Ishikawa (cell line): ENCODE measurements around the gene CUEDC1.

Source experiments
- CREB1 ChIP-seq: IDR thresholded peaks from 2 replicates; pipeline ENCODE4 v1.6.1; 2012; ENCODE audit warnings: low read depth
- EGR1 ChIP-seq: IDR thresholded peaks from 2 replicates; pipeline ENCODE4 v1.6.1; 2012
- EP300 ChIP-seq: IDR thresholded peaks from 2 replicates; pipeline ENCODE4 v1.6.1; 2012; ENCODE audit warnings: borderline replicate concordance
- FOXM1 ChIP-seq: IDR thresholded peaks from 2 replicates; pipeline ENCODE4 v1.6.1; 2012; ENCODE audit warnings: low read depth, borderline replicate concordance
- NFIC ChIP-seq: IDR thresholded peaks from 2 replicates; pipeline ENCODE4 v1.6.1; 2012
- RAD21 ChIP-seq: IDR thresholded peaks from 2 replicates; pipeline ENCODE4 v1.6.1; 2012; ENCODE audit warnings: low read depth
- TAF1 ChIP-seq: IDR thresholded peaks from 2 replicates; pipeline ENCODE4 v1.6.1; 2012; ENCODE audit warnings: low read depth, mild to moderate bottlenecking
- TCF12 ChIP-seq: IDR thresholded peaks from 2 replicates; pipeline ENCODE4 v1.6.1; 2012; ENCODE audit warnings: low read depth
- TEAD4 ChIP-seq: IDR thresholded peaks from 2 replicates; pipeline ENCODE4 v1.6.1; 2012
- YY1 ChIP-seq: IDR thresholded peaks from 2 replicates; pipeline ENCODE4 v1.6.1; 2012; ENCODE audit warnings: low read depth
- ZBTB7A ChIP-seq: IDR thresholded peaks from 2 replicates; pipeline ENCODE4 v1.6.1; 2012; ENCODE audit warnings: low read depth
- TF ChIP-seq, protein P1 (sequence below): IDR thresholded peaks from 2 replicates; pipeline ENCODE4 v1.6.1; 2012; ENCODE audit warnings: low read depth, mild to moderate bottlenecking
- TF ChIP-seq, protein P2 (sequence below): IDR thresholded peaks from 2 replicates; pipeline ENCODE4 v1.6.1; 2012
- TF ChIP-seq, protein P3 (sequence below): IDR thresholded peaks from 2 replicates; pipeline ENCODE4 v1.6.1; 2012

DNA sequence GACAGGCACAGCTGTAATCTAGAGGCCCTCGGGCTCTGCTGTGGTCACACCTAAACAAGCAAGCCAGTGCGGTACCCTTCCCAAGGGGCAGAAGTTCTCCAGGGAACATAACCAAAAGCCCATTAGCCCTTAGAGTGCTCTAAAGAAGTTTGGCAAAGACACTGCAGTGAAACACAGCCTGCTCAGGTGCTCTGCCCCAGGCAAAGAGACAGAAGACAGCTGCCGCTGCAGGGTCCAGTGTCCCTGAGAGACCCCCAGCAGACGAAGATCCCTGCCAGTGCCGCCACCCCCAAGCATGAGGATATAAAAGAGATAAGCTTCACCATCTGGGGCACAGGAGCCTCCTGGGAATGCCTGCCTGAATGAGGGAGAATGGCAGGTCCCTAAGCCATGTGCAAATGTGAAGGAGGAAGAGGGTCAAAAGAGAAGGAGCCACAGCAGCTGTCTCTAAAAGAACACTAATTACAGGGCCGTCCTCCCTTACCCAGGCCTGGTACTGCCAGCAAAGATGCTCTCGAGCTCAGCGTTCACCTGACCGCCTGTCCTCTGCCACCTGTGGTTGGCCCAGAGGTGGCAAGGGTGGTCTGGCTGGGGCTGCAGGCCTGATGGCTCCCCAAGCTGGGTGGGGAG, 29.7 kb downstream of the CUEDC1 start:
- TF ChIP-seq, protein P1, sequence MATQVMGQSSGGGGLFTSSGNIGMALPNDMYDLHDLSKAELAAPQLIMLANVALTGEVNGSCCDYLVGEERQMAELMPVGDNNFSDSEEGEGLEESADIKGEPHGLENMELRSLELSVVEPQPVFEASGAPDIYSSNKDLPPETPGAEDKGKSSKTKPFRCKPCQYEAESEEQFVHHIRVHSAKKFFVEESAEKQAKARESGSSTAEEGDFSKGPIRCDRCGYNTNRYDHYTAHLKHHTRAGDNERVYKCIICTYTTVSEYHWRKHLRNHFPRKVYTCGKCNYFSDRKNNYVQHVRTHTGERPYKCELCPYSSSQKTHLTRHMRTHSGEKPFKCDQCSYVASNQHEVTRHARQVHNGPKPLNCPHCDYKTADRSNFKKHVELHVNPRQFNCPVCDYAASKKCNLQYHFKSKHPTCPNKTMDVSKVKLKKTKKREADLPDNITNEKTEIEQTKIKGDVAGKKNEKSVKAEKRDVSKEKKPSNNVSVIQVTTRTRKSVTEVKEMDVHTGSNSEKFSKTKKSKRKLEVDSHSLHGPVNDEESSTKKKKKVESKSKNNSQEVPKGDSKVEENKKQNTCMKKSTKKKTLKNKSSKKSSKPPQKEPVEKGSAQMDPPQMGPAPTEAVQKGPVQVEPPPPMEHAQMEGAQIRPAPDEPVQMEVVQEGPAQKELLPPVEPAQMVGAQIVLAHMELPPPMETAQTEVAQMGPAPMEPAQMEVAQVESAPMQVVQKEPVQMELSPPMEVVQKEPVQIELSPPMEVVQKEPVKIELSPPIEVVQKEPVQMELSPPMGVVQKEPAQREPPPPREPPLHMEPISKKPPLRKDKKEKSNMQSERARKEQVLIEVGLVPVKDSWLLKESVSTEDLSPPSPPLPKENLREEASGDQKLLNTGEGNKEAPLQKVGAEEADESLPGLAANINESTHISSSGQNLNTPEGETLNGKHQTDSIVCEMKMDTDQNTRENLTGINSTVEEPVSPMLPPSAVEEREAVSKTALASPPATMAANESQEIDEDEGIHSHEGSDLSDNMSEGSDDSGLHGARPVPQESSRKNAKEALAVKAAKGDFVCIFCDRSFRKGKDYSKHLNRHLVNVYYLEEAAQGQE, result no peak
- TF ChIP-seq, protein P2, sequence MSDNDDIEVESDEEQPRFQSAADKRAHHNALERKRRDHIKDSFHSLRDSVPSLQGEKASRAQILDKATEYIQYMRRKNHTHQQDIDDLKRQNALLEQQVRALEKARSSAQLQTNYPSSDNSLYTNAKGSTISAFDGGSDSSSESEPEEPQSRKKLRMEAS, result no peak
- TF ChIP-seq ZBTB7A (no peak), EGR1 (no peak), TAF1 (no peak), CREB1 (no peak), EP300 (no peak), RAD21 (no peak), NFIC (no peak), FOXM1 (no peak), YY1 (no peak), TEAD4 (no peak), TCF12 (no peak)
- TF ChIP-seq, protein P3, sequence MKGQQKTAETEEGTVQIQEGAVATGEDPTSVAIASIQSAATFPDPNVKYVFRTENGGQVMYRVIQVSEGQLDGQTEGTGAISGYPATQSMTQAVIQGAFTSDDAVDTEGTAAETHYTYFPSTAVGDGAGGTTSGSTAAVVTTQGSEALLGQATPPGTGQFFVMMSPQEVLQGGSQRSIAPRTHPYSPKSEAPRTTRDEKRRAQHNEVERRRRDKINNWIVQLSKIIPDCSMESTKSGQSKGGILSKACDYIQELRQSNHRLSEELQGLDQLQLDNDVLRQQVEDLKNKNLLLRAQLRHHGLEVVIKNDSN, result no peak
